NT2/D1 (cell line): Measurements from ENCODE around the gene EPHA5.

Experiments
- SUZ12 ChIP-seq: IDR thresholded peaks from 2 replicates; pipeline ENCODE4 v1.6.1; 2011; ENCODE audit not compliant: insufficient read length, insufficient read depth; ENCODE audit errors: extremely low read depth
- YY1 ChIP-seq: IDR thresholded peaks from 2 replicates; pipeline ENCODE4 v1.6.1; 2011; ENCODE audit not compliant: insufficient read length, insufficient read depth

- TF ChIP-seq YY1 = no peak
- no peak for TF ChIP-seq SUZ12
Measured at GRCh38 chr4:65597697-65598096, 72.6 kb downstream of the EPHA5 start.
